Liver (tissue), 3 donors: ENCODE data around the gene ATP10A.
"Not testable (repeated sequence)": the region's sequence is repeated elsewhere in the genome, so short reads cannot be mapped to it uniquely, and the experiment has no call there.

Source experiments
- EGR1 ChIP-seq, 2 donors: IDR thresholded peaks; 2 replicates each; pipeline ENCODE4 v1.6.1; 2016 to 2018; ENCODE audit warnings: antibody characterized with exemption in 2 of 2, low read depth in 2 of 2
- JUND ChIP-seq, 2 donors: IDR thresholded peaks; 2 replicates each; pipeline ENCODE4 v1.6.1; 2016; ENCODE audit warnings: antibody characterized with exemption in 2 of 2
- RAD21 ChIP-seq, 2 donors: IDR thresholded peaks; 2 replicates each; pipeline ENCODE4 v1.6.1; 2016; ENCODE audit warnings: antibody characterized with exemption in 2 of 2, mild to moderate bottlenecking in 2 of 2
- SP1 ChIP-seq: IDR thresholded peaks from 2 replicates; pipeline ENCODE4 v1.6.1; 2018; ENCODE audit warnings: antibody characterized with exemption, mild to moderate bottlenecking
- TAF1 ChIP-seq: conservative IDR thresholded peaks from 2 replicates; pipeline ENCODE4 v1.6.1; 2016; ENCODE audit warnings: antibody characterized with exemption, mild to moderate bottlenecking
- TF ChIP-seq, protein P1 (sequence below): fragments of 150-350 bp; IDR thresholded peaks from 2 replicates; pipeline ENCODE4 v1.5.1; 2017; ENCODE audit warnings: improper control_type of control experiment, low read depth, low read length; ENCODE audit not compliant: missing input control
- TF ChIP-seq, protein P2 (sequence below): IDR thresholded peaks from 2 replicates; pipeline ENCODE4 v1.6.1; 2016; ENCODE audit warnings: antibody characterized with exemption
- donor health status: healthy.
- donor health status: healthy.

DNA sequence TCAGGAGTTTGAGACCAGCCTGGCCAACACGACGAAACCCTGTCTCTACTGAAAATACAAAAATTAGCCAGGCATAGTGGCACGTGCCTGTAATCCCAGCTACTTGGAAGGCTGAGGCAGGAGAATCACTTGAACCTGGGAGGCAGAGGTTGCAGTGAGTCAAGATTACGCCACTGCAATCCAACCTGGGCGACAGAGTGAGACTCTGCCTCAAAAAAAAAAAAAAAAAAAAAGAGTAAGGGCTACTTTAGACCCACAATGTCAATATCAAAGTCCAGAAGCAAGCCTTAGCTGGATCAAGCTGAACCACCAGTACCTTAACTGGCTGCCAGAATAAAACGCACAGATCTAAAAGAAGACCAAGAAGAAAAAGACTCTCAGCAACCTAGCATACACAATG is 17.8 kb upstream of the ATP10A start:
- TF ChIP-seq TAF1; JUND (IDR thresholded peaks at IDR 0.05); RAD21 (IDR thresholded peaks at IDR 0.05); EGR1 (IDR thresholded peaks at IDR 0.05; ENCODE audit: low read depth in 2 of 2); SP1: not testable (repeated sequence)
- TF ChIP-seq, protein P1, sequence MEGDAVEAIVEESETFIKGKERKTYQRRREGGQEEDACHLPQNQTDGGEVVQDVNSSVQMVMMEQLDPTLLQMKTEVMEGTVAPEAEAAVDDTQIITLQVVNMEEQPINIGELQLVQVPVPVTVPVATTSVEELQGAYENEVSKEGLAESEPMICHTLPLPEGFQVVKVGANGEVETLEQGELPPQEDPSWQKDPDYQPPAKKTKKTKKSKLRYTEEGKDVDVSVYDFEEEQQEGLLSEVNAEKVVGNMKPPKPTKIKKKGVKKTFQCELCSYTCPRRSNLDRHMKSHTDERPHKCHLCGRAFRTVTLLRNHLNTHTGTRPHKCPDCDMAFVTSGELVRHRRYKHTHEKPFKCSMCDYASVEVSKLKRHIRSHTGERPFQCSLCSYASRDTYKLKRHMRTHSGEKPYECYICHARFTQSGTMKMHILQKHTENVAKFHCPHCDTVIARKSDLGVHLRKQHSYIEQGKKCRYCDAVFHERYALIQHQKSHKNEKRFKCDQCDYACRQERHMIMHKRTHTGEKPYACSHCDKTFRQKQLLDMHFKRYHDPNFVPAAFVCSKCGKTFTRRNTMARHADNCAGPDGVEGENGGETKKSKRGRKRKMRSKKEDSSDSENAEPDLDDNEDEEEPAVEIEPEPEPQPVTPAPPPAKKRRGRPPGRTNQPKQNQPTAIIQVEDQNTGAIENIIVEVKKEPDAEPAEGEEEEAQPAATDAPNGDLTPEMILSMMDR, result not testable (repeated sequence)
- TF ChIP-seq, protein P2, sequence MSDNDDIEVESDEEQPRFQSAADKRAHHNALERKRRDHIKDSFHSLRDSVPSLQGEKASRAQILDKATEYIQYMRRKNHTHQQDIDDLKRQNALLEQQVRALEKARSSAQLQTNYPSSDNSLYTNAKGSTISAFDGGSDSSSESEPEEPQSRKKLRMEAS, result not testable (repeated sequence)
